ENCODE results near the gene LIMK1.

Gene LIMK1

GRCh38 chr7:74083117-74083876, at the start of gene LIMK1:
Gene LIMK1, plus strand, starts transcription at chr7:74083804. Its CDS starts 187 bp downstream, at chr7:74083991.
- Histone ChIP-seq H3K27ac (ENCODE audit: low read length) (no peak within 1 kb of the TSS), H3K4me3 (ENCODE audit: low read length) (peak within 1 kb of the TSS; percentile 86; the same call in 1 of the 2 replicates), H3K36me3 (ENCODE audit: control insufficient read depth, insufficient read depth, low read length) (0 out of 2 replicates have a peak, but pooled peaks cover 7% of the 10 kb centered on the region), H3K27me3 (ENCODE audit: control insufficient read depth, insufficient read depth, low read length) (no peaks in the 10 kb centered on the region), H3K4me1 (ENCODE audit: control insufficient read depth, insufficient read depth, low read length) (peaks cover 8% of the 10 kb centered on the region), H3K9me3 (ENCODE audit: control insufficient read depth, insufficient read depth, low read length) (no peaks in the 10 kb centered on the region)
- DNase-seq (ENCODE audit: low read depth, low spot score): peak; percentile 55
- WGBS (ENCODE audit: insufficient coverage, insufficient read length): no CpG with 5 or more reads among the region's 71 CpGs

DNA sequence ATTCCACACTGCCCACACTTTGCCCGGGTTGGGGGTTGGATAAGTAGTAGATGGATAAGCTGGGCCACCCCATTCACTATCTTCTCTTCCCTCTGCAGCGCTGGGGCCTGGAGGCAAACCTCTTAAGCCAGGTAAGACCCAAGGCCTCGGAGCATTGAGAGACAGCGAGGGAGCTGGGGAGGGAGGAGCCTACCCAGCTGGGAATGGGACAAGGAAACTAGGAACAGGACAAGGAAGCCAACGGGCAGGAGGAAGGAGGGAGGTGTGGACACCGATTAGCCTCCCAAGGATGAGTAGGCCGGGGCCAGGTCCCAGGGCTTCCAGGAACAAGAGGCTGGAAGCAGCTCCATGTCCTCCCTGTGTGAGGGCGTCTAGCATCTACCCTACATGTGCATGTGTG, 46.0 kb upstream of the LIMK1 start:
- H3K36me3 ChIP-seq (ENCODE audit: control insufficient read depth, insufficient read depth, low read length): no peaks in the 10 kb centered on the region
- no CpG with 5 or more reads among the region's 8 CpGs for WGBS (ENCODE audit: insufficient coverage, insufficient read length)
- H3K27ac ChIP-seq (ENCODE audit: low read length): no peak overlapping the region

DNA sequence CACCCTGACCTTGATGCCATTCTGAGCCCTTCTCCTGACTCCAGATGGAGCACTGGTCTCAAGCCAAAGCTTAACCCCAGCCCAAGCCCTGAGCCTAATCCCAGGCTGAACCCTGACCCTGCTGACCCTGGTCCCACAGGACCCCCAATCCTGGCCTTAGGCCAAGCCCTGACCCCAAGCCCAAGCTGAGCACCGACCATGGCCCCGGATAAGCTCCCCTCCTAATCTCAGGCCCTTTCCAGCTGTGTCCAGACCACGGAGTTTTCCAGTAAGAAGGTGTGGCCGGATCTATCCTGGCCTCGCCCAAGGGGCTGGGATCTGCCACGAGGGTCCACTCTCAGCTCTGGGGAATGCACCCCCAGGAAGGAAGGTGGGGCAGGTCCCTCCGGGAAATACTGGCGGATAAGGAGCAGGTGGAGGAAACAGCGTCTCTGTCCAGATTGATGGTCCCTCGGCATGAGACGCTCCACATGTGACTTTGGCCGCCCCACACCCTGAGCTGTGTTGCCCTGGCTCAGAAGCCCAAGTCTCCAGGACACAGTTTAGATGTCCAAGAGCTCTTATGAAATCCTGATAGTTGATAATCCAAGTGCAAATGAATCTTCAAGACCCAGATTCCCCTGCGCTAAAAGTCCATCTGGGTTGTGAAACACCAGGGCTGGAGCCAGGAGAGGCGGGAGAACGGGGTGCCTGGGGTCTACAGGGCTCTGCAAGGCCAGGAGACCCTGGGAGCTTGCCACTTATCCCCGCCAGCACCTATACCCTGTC, 45.2 kb upstream of the LIMK1 start:
- Histone ChIP-seq H3K27me3 (ENCODE audit: control insufficient read depth, insufficient read depth, low read length) (no peaks in the 10 kb centered on the region), H3K4me3 (ENCODE audit: low read length) (no peak overlapping the region), H3K27ac (ENCODE audit: low read length) (no peak overlapping the region), H3K36me3 (ENCODE audit: control insufficient read depth, insufficient read depth, low read length) (no peaks in the 10 kb centered on the region), H3K4me1 (ENCODE audit: control insufficient read depth, insufficient read depth, low read length) (peaks cover 1% of the 10 kb centered on the region), H3K9me3 (ENCODE audit: control insufficient read depth, insufficient read depth, low read length) (no peaks in the 10 kb centered on the region)
- DNase-seq (ENCODE audit: low read depth, low spot score): no peak
- no CpG with 5 or more reads among the region's 16 CpGs for WGBS (ENCODE audit: insufficient coverage, insufficient read length)

More for the DNA sequence above, 46.0 kb upstream of the LIMK1 start:
- no peaks in the 10 kb centered on the region for H3K9me3 ChIP-seq (ENCODE audit: control insufficient read depth, insufficient read depth, low read length)
- no peaks in the 10 kb centered on the region for H3K27me3 ChIP-seq (ENCODE audit: control insufficient read depth, insufficient read depth, low read length)
- H3K4me3 ChIP-seq (ENCODE audit: low read length): no peak overlapping the region
- DNase-seq (ENCODE audit: low read depth, low spot score): no peak
- no peaks in the 10 kb centered on the region for H3K4me1 ChIP-seq (ENCODE audit: control insufficient read depth, insufficient read depth, low read length)

DNA sequence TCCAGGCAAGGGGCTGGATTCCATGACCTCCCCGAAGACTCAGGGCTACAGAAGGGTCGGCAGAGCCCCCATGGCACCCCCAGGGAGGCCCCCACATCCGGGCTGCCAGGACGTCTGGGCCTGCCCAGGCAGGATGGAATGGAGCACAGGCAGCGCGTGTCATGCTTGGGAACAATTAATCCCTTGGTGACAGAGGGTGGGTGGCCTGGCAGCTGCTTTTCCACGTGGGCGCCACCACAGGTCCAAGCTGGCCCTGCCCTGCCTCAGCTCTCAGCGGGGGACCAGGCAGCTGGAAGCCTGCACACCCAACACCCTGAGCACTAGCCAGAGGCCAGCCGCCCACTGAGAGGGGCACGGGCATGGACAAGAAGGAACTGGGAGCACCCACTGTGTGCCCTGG, 44.3 kb upstream of the LIMK1 start:
- H3K36me3 ChIP-seq (ENCODE audit: control insufficient read depth, insufficient read depth, low read length): no peaks in the 10 kb centered on the region
- H3K27ac ChIP-seq (ENCODE audit: low read length): no peak overlapping the region
- H3K4me3 ChIP-seq (ENCODE audit: low read length): no peak overlapping the region
- H3K4me1 ChIP-seq (ENCODE audit: control insufficient read depth, insufficient read depth, low read length): peaks cover 1% of the 10 kb centered on the region
- DNase-seq (ENCODE audit: low read depth, low spot score): no peak
- no peaks in the 10 kb centered on the region for H3K27me3 ChIP-seq (ENCODE audit: control insufficient read depth, insufficient read depth, low read length)
- no CpG with 5 or more reads among the region's 11 CpGs for WGBS (ENCODE audit: insufficient coverage, insufficient read length)
- no peaks in the 10 kb centered on the region for H3K9me3 ChIP-seq (ENCODE audit: control insufficient read depth, insufficient read depth, low read length)

GRCh38 chr7:74040101-74040790, 43.4 kb upstream of the LIMK1 start:
- Histone ChIP-seq H3K4me3 (ENCODE audit: low read length) (no peak overlapping the region), H3K4me1 (ENCODE audit: control insufficient read depth, insufficient read depth, low read length) (peaks cover 1% of the 10 kb centered on the region), H3K9me3 (ENCODE audit: control insufficient read depth, insufficient read depth, low read length) (no peaks in the 10 kb centered on the region), H3K27ac (ENCODE audit: low read length) (no peak overlapping the region), H3K27me3 (ENCODE audit: control insufficient read depth, insufficient read depth, low read length) (no peaks in the 10 kb centered on the region), H3K36me3 (ENCODE audit: control insufficient read depth, insufficient read depth, low read length) (no peaks in the 10 kb centered on the region)
- DNase-seq (ENCODE audit: low read depth, low spot score): no peak
- no CpG with 5 or more reads among the region's 13 CpGs for WGBS (ENCODE audit: insufficient coverage, insufficient read length)

DNA sequence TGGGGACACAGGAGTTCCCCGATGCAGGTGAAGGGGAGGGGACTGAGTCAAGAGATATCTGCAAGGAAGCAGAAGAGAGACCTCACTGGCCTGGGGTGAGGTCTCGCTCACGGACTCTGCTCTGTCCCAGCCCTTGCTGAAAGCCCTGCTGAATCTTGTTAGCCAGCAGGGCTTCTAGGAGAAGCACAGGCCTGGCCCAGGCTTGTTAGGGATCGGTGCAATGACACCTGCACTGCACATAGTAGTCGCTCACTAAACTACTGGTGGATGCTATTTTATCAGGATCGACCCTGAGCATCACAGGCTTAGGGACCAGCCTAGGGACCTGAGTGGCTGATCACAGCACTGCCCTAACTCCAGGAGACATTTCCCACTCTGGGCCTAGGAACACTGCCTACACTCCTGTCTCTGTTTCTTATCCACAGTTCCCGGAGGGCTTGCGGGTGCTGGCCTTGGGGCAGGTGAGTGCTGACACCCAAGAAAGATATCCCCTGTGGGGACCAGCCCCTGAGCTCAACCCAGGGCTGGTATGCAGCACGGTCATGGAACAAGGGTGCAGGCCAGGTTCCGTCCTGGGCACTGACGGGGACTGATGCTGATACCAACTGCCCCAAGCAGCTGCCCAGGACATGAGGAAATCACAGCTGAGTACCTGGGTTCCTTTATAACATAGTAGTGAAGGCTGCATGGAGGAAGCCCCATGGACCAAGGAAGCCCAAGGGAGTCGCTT, 42.6 kb upstream of the LIMK1 start:
- Histone ChIP-seq H3K4me1 (ENCODE audit: control insufficient read depth, insufficient read depth, low read length) (peaks cover 1% of the 10 kb centered on the region), H3K27me3 (ENCODE audit: control insufficient read depth, insufficient read depth, low read length) (no peaks in the 10 kb centered on the region), H3K36me3 (ENCODE audit: control insufficient read depth, insufficient read depth, low read length) (no peaks in the 10 kb centered on the region), H3K4me3 (ENCODE audit: low read length) (no peak overlapping the region), H3K27ac (ENCODE audit: low read length) (no peak overlapping the region), H3K9me3 (ENCODE audit: control insufficient read depth, insufficient read depth, low read length) (no peaks in the 10 kb centered on the region)
- no CpG with 5 or more reads among the region's 12 CpGs for WGBS (ENCODE audit: insufficient coverage, insufficient read length)
- no peak for DNase-seq (ENCODE audit: low read depth, low spot score)

DNA sequence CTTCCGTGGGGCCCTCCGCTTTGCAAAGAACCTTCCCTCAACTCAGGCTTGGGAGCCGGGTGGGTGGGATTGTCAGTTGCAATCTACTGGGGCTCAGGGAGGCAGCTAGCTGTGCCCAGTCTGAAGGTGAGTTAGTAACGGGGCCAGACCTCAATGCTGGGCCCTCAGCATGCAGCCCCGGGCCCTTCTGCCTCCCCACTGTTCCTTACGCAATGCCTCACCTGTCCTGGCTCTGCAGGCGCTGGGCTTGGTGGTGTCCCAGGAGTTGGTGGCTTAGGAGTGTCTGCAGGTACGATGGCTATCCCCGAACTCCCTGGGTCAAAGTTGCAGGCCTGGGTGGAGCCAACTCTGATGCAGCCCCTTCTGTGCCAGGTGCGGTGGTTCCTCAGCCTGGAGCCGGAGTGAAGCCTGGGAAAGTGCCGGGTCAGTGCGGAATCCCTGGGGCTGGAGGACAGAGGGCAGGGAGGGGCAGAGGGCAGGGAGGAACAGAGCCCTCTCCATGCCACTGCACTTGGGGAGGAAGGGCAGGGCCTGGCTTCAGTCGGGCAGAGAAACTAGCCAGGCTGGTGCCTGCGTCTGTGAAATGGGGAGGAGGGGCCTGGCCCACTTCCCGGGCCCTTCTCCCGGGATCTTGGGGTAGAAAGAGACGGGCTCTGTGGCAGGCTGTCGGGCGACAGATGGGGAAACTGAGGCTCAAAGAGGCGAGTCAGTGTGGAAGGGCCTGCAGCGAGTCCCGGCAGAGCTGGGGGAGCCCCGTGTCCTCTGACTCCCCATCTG, 40.7 kb upstream of the LIMK1 start:
- no CpG with 5 or more reads among the region's 24 CpGs for WGBS (ENCODE audit: insufficient coverage, insufficient read length)
- DNase-seq (ENCODE audit: low read depth, low spot score): no peak
- Histone ChIP-seq H3K4me3 (ENCODE audit: low read length) (no peak overlapping the region), H3K36me3 (ENCODE audit: control insufficient read depth, insufficient read depth, low read length) (no peaks in the 10 kb centered on the region), H3K4me1 (ENCODE audit: control insufficient read depth, insufficient read depth, low read length) (peaks cover 1% of the 10 kb centered on the region), H3K27me3 (ENCODE audit: control insufficient read depth, insufficient read depth, low read length) (no peaks in the 10 kb centered on the region), H3K27ac (ENCODE audit: low read length) (no peak overlapping the region), H3K9me3 (ENCODE audit: control insufficient read depth, insufficient read depth, low read length) (no peaks in the 10 kb centered on the region)

DNA sequence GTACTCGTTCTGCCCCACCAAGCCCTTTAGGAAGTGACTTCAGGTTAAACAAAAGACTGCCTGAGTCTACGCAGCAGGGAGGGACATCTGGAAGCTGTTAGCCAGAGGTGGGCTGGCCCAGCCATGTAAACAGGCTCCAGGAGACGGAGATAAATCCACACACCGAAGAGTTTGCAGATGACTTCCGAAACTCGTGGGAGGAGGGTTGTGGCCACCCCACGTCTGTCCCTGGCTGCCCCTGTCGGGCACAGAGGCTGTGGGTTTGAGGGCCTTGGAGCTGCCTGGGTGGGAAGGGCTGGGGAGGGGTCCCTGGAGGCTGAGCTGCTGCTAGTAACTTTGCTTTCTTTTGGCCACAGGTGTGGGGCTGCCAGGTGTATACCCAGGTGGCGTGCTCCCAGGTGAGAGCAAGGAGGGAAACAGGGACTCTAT, 40.1 kb upstream of the LIMK1 start:
- H3K36me3 ChIP-seq (ENCODE audit: control insufficient read depth, insufficient read depth, low read length): no peaks in the 10 kb centered on the region
- H3K4me1 ChIP-seq (ENCODE audit: control insufficient read depth, insufficient read depth, low read length): peaks cover 1% of the 10 kb centered on the region
- WGBS (ENCODE audit: insufficient coverage, insufficient read length): no CpG with 5 or more reads among the region's 9 CpGs
- no peaks in the 10 kb centered on the region for H3K27me3 ChIP-seq (ENCODE audit: control insufficient read depth, insufficient read depth, low read length)
- H3K4me3 ChIP-seq (ENCODE audit: low read length): no peak overlapping the region
- no peaks in the 10 kb centered on the region for H3K9me3 ChIP-seq (ENCODE audit: control insufficient read depth, insufficient read depth, low read length)
- no peak for DNase-seq (ENCODE audit: low read depth, low spot score)
- no peak overlapping the region for H3K27ac ChIP-seq (ENCODE audit: low read length)

DNA sequence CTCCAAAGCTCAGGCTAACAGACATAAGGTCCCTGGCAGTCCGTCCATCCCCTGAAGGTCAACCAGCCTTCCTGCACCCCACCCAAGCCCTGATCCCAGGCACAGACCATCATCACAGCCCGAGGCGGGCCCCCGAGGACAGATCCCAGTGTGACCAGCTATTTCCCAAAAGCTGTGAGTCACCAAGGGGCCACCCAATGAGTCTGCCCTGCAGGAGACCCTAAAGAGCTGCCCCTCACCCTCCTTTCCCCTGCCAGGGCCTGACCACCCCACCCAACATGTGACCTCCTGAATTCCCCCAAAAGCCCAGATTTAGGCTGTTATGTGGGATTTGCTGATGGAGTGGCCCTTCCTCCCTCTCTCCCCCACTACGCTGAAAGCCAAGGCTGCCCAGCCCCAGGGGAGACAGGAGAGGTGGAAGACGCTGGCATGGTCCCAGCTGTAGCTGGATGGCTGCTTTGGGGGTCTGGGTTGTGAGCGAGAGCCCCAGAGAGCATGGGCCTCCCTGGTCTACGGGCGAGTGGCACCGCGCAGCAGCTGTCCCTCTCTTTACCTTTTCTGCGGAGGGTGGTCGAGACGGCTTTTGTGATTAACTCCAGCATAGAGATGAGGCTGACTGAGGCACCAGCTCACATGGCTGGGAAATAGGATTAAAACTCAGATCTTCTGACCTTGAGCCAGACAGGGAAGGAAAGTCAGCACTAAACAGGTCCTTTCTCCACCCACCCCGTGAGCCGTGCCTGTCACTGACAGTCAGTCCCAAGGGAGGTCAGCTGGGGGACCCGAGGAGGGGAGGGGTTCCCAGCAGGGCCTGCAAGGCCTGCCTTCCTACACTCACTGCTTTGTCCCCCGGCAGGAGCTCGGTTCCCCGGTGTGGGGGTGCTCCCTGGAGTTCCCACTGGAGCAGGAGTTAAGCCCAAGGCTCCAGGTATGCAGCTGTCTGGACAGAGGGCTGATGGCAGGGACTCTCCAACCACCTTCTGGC, 38.9 kb upstream of the LIMK1 start:
- Histone ChIP-seq H3K27ac (ENCODE audit: low read length) (no peak overlapping the region), H3K36me3 (ENCODE audit: control insufficient read depth, insufficient read depth, low read length) (no peaks in the 10 kb centered on the region), H3K4me3 (ENCODE audit: low read length) (no peak overlapping the region), H3K27me3 (ENCODE audit: control insufficient read depth, insufficient read depth, low read length) (no peaks in the 10 kb centered on the region), H3K9me3 (ENCODE audit: control insufficient read depth, insufficient read depth, low read length) (no peaks in the 10 kb centered on the region), H3K4me1 (ENCODE audit: control insufficient read depth, insufficient read depth, low read length) (peaks cover 1% of the 10 kb centered on the region)
- DNase-seq (ENCODE audit: low read depth, low spot score): no peak
- WGBS (ENCODE audit: insufficient coverage, insufficient read length): no CpG with 5 or more reads among the region's 20 CpGs

Data from iPS DF 6.9 (cell line).